Activated CD8-positive, alpha-beta memory T cell treated with anti-CD3 and anti-CD28 coated beads, Interleukin-2, amount 50 U/mL, for 4 hours (primary cell): ENCODE measurements around the gene CTNNA3.

ENCODE experiments used
- DNase-seq: peaks from one replicate; pipeline ENCODE4 v3.0.0-alpha.2; 2020

CTNNA3 gene

GRCh38 chr10:67098461-67098860 lies 597.5 kb downstream of the CTNNA3 start:
- no peak for DNase-seq

DNA sequence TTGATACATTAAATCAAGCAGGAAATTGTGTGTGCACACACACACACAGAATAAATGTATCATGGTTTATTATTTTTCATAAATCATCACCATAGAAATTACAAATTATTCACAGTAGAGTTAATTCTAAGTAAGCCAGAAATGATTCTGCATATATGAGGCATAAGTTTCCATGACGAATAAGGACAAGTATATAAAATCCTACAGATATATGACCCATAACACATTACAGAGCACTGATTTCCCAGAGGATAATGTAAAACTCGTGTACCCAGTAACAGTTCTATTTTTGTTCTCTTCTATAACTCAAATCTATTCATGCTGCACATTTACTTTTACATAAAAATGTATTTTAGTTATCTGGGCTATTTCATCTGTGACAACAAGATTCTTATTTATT lies 600.5 kb downstream of the CTNNA3 start:
- no peak for DNase-seq

DNA sequence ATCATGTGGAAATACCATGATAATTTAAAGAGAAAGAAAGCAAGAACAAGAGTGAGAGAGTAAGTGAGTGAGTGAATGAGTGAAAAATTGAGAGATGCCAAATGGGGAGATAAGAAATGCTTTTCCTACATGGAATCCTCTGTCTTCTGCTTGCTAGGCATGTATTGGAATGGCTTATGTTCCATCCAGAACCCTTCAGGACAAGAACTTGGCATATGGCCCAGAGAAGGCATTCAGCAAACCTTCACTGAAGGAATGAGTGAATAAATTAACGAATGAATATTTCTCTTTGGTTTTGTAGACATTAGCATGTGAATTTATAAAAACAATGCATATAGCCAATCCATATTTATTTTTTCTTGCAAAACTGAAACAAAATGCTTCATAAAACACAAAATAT lies 608.0 kb downstream of the CTNNA3 start:
- DNase-seq, result no peak

DNA sequence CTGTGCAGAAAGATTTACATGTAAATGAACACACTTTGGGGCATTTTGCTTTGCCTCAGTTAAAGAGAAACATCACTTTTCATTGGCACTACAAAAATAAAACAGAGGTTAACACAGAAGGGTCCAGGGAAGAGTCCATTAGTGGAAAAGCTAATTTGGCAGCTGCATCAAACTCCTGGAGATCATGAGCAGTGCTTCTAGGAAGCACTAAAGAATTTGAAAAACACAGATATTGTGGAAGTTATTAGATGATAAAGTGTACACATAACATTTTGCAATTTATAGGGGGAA lies 608.9 kb downstream of the CTNNA3 start:
- DNase-seq, result no peak

DNA sequence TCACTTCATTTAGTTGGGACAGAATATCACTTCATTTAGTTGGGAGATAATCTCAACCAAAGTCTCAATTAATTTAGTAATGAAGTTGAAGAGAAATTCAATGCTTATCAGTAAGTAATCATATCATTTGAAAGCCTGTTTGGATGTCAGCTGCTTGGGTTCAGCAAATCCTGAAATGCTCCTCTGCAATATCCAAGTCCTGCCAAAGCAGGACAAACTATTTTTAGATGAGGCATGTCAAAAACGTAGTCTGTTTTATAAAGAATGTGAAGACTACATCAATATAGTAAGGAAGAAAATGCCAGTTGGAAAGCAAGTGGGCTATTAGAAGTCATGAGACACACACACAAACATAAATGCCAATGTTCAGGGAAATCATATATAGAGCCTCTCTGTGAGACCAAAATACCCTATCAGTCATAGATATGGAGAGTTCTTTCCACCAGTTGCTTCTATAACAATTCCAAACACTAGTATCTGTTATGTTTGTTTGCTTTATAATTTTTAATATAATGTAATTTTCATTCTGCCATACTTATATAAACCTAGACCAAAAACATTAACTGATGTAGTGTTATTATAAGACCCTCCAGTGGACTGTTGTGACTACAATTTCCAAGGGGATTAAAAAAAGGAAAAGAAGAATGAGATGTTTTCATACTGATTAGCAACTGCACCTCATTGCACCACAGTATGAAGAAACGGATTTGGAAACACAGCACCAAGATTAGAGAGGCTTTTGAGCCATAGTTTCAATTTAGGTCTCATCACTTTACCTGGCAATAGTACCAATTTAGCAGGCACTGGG lies 609.5 kb downstream of the CTNNA3 start:
- no peak for DNase-seq

DNA sequence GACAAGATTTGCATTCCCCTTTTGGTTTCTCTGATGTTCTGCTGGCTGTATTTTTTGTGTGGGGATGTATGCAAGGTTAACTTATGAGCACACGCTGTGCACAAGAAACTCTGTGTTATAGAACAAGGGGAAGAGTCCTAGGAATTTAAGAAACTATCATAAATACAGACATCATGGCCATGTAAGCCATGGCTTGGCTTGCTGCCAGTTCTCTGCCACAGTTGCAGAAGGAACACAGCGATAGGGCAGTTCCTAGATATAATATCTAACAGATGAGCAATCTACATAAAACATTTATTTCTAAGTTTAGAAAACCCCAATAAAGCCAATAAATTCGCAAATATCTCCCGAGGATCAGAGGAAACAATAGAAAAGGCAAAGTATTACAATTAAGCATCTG lies 616.9 kb downstream of the CTNNA3 start:
- DNase-seq, result no peak

DNA sequence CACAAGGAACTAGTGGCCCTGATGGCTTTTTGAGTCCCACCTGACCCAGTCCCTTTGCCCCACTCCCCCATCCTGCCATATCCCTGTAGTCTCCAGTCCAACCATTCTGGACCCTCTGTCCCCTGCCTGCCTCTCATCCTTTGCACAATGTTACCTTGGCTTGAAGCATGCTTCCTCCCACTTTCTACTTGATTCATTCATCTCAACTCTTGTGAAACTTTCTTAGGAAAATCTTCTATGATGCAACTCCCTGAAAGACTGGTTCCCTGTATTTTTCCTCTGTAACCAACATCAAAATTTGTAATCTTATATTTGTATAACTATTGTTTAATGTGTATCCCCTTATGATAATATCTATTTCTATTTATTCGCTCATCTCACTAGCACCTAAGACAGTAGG lies 618.6 kb downstream of the CTNNA3 start:
- no peak for DNase-seq

DNA sequence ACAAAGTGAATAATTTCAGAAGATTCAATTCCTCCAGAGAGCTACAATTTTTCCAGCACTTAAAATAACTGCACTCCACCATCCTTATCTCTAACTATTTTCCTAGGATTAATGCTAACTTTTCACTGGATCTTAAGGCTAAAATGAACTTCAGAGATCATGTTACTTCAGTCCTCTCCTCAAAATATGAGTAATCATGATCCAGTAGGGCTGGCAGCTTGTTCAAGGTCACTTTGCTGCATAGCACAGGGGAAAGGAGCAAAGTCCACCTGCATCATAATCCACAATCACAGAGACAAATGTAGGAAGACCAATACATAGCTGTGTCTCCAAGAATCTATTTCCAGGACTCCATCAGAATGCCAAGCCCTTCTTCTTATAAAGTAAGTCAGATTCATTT lies 619.9 kb downstream of the CTNNA3 start:
- no peak for DNase-seq

DNA sequence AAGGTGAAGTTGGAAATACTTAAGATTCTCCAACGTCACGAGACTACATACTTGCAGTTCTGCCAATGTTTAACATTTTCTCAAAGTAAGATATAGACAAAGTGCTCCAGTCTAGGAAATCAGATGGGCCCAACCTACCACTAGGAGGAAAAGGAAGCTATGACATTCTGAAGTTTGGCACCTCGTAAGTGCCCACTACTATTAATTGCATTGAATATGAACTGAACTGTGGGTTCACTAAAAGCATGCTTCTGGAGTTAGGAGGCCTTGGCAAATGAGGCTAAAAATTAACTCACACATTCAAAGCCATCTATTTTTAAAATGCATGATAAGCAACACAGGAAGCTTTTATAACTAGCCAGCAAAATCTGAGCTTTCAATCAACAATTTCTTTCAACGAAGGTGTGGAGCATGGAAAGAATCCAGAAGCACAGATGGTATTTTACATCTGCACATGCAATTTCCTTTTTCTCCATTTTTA lies 620.5 kb downstream of the CTNNA3 start:
- DNase-seq, result no peak

DNA sequence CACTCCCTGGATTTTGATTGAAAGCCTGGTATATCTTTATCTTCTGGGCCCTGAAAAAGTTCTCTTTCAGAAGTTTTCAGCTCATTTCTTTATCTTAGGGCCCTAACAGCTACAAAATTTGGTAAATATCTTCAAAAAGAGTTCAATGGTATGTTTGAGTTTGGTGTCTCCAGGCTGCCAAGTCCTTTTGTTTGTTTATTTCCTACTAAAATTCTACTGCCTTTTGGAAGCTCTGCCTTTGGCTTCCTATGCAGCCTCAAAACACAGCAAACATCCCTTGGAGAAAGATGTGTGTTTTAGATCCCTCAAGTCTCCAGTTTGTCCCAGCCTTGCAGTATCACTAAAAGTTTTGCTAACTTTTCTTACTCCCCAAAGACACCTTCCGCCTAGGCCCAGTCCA lies 623.3 kb downstream of the CTNNA3 start:
- no peak for DNase-seq

DNA sequence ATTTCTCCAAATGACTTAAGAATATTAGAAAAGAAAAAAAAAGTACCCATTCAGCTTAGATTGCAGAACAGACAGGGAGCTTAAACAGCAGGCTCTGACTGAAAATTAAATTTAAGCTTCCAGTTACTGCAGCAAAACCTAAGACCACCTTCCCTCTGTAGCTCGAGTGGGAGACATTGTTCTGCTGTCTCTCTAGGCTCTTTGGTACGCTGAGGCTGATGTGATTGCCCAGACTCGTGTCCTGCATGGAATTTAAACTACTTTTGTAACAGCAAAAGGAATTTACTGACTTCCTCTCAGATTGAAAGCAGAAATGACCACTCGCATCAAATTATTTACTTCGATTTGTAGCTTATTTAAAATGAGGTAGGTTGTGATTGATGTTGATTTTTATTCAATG lies 645.6 kb downstream of the CTNNA3 start:
- DNase-seq, result no peak

DNA sequence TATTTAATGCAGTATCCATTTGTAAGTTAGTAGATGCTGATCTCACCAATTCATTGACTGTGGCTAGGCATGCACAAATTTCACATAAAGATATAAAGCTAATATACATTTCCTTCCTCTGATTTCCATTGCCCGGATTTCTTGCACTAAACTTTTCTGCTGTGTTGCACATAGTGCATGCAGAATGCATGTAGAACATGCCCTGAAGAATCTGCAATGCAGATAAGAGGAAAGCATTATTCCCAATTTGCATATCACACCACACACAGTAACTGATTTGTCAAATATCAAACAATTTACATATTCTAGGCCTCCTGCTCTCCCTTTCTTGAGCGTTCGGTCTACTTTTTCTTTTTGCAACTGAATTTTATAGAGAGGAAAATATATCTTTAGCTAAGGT lies 646.0 kb downstream of the CTNNA3 start:
- DNase-seq, result no peak

DNA sequence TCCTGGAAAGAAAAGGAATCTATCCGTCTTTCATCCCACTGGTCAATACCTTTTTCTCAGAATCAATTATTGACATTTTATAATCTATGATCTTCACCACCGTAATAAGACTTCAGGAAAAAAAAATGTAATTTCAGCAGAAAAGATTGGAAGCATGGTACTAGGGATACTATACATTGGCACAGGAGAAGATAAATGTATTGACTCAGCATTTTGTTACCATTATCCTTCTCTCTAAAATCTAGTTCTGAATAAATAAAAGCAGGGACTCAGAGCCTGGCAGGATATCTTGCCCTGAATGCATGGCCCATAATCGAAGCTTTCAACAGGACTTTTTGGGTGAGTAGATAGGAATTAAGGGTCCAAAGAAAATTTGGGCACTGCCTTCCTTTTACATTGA lies 649.5 kb downstream of the CTNNA3 start:
- DNase-seq, result no peak

DNA sequence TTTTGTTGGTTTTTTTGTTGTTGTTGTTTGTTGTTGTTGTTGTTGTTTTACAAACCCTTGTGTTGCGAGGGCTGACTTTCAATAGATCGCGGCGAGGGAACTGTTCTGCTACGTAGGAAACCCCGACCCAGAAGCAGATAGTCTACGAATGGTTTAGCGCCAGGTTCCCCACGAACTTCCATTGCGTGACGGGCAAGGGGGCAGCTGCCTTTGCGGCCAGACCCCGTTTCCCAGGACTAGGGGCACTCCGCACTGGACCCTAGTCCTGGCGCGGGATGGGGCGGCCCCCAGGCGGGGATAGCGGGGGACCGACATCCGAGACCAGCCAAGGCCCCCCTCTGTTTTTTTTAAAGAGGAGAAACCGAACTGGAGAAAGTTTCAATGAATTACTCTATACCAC lies 650.6 kb downstream of the CTNNA3 start:
- no peak for DNase-seq

GRCh38 chr10:67043041-67043440 lies 653.0 kb downstream of the CTNNA3 start:
- DNase-seq, result no peak

- DNase-seq, result no peak
Measured at GRCh38 chr10:67036808-67037207, 659.2 kb downstream of the CTNNA3 start.

DNA sequence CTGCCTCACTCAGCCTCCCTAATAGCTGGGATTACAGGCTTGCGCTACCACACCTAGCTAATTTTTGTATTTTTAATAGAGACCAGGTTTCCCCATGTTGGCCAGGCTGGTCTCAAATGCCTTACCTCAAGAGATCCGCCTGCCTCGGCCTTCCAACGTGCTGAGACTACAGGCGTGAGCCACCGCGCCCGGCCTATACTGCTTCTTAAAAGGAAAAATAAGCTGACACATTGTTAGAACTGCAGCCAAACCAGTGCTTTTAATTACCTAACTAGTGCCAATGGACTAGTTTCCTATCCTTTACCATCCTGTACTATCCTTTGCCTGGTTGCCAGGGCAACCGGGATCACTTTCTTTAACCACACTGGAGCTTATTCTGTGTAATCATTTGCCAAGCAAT lies 662.1 kb downstream of the CTNNA3 start:
- no peak for DNase-seq

DNA sequence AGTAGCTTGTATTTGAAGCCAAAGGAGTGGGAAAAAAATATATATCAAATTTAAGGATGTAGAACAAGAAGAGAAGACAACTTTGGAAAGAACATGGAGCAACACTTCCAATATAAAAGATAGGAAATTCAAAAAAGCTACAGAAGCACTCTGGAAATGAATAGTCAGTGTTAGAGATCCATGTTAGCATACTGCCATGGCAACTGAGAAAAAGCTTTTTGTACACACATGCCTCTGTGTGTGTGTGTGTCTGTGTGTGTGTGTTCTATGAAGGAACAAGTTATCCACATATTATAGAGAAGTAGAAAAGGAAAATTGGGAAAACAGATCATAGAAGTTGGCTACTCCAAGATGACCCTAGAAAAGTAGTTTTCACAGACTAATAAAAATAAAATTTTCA lies 673.9 kb downstream of the CTNNA3 start:
- DNase-seq, result no peak

DNA sequence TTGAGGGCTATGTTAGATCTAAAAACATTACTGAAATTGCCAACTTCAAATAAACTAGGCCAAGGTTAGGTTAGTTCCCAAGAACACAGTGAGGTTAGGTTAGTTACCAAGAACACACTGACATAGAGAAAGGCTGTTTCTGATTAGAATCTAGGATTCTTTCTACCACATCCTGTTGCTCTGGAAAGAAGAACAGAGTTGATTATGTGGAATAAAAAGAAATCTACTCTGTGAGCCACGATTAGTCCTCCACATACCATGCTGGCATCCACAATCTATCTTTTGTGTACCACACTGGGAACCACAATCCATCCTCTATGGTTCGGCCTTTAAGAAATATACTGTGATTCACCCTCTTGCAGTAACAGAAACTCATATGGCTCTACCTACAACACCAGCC lies 678.8 kb downstream of the CTNNA3 start:
- DNase-seq, result no peak

DNA sequence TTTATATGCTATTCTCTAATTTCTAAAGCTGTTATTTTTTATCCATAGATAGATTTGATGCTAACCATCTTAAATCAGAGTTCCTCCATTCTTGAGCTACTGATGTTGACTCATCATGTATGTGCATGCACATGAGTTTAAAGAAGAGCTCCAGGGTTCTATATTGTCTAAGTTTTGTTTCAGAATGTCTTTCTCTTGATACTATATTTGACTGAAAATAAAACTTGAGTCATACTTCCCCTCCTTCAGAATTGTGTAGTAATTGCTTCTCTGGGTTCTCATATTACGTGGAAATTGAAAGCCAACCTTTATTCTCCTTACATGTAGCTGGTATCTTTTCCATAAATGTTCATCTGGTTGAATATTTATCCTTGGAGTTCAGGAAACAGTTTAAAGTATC lies 680.8 kb downstream of the CTNNA3 start:
- no peak for DNase-seq

- no peak for DNase-seq
Measured at GRCh38 chr10:67011981-67012380, 684.0 kb downstream of the CTNNA3 start.

- no peak for DNase-seq
Measured at GRCh38 chr10:67011480-67011879, 684.5 kb downstream of the CTNNA3 start.

- DNase-seq, result no peak
Measured at GRCh38 chr10:67005981-67006380, 690.0 kb downstream of the CTNNA3 start.

DNA sequence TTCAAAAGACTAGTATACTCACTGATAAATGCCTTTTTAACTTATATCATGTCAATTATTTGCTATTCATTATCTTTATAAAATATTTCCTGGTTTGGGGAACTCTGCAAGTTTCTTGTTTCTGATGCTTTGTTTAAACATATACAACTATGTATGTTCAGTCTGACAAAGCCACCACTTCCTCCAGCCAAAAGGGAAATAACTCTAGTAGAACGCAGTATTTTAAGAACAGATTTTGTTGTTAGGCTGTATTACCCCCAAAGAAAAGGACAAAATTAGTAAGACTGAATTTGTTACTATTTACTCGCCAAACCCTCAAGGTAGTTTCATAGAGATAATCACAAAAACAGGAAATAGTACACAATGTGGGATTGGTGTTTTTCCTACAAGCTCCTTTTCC lies 691.3 kb downstream of the CTNNA3 start:
- DNase-seq, result no peak

- no peak for DNase-seq
Measured at GRCh38 chr10:66999762-67000545, 696.0 kb downstream of the CTNNA3 start.
